T-helper 2 cell treated with Interferon-gamma antibody and Interleukin-4, amounts not matched to agents 5 μg/mL and 100 μg/mL, for 36 hours (primary cell): ENCODE data around the gene DNAJC11.
"Not testable (repeated sequence)": the region's sequence is repeated elsewhere in the genome, so short reads cannot be mapped to it uniquely, and the experiment has no call there.

Experiments used
- DNase-seq: peaks from one replicate; pipeline ENCODE4 v3.0.0; 2021; ENCODE audit warnings: low spot score
- H3K27ac Mint-ChIP-seq: one replicate; pipeline ENCODE4 v1.8.0; 2021; ENCODE audit warnings: mild to moderate bottlenecking, mixed read lengths
- H3K27me3 Mint-ChIP-seq: one replicate; pipeline ENCODE4 v1.8.0; 2021; ENCODE audit warnings: low read depth, mixed read lengths
- H3K36me3 Mint-ChIP-seq: one replicate; pipeline ENCODE4 v1.8.0; 2021; ENCODE audit warnings: low read depth, mixed read lengths
- H3K4me1 Mint-ChIP-seq: one replicate; pipeline ENCODE4 v1.8.0; 2021; ENCODE audit warnings: low read depth, mixed read lengths
- H3K4me3 Mint-ChIP-seq: one replicate; pipeline ENCODE4 v1.8.0; 2022; ENCODE audit warnings: mild to moderate bottlenecking, moderate library complexity, mixed read lengths
- H3K9me3 Mint-ChIP-seq: one replicate; pipeline ENCODE4 v1.8.0; 2021; ENCODE audit warnings: mixed read lengths

Gene DNAJC11

GRCh38 chr1:6686294-6686693 lies 15.3 kb downstream of the DNAJC11 start:
- no peak for DNase-seq
- Mint-ChIP-seq H3K27me3 (no peaks in the 10 kb centered on the region), H3K9me3 (no peaks in the 10 kb centered on the region), H3K27ac (no peak overlapping the region), H3K4me3 (no peak overlapping the region), H3K4me1 (peaks cover 12% of the 10 kb centered on the region), H3K36me3 (no peaks in the 10 kb centered on the region)

GRCh38 chr1:6685381-6685780 lies 16.2 kb downstream of the DNAJC11 start:
- H3K27ac Mint-ChIP-seq = no peak overlapping the region
- no peak overlapping the region for H3K4me3 Mint-ChIP-seq
- no peaks in the 10 kb centered on the region for H3K36me3 Mint-ChIP-seq
- DNase-seq = no peak
- H3K27me3 Mint-ChIP-seq = no peaks in the 10 kb centered on the region
- no peaks in the 10 kb centered on the region for H3K9me3 Mint-ChIP-seq
- peaks cover 12% of the 10 kb centered on the region for H3K4me1 Mint-ChIP-seq

- DNase-seq = no peak
- no peak overlapping the region for H3K27ac Mint-ChIP-seq
Measured at GRCh38 chr1:6683434-6683833, 18.2 kb downstream of the DNAJC11 start.

GRCh38 chr1:6675941-6676340 lies 25.7 kb downstream of the DNAJC11 start:
- Mint-ChIP-seq H3K27ac (no peak overlapping the region), H3K27me3 (no peaks in the 10 kb centered on the region), H3K36me3 (peaks cover 27% of the 10 kb centered on the region), H3K9me3 (no peaks in the 10 kb centered on the region), H3K4me3 (no peak overlapping the region), H3K4me1 (peaks cover 3% of the 10 kb centered on the region)
- no peak for DNase-seq

More at GRCh38 chr1:6683434-6683833, 18.2 kb downstream of the DNAJC11 start:
- Mint-ChIP-seq H3K9me3 (no peaks in the 10 kb centered on the region), H3K4me3 (no peak overlapping the region), H3K36me3 (peaks cover 7% of the 10 kb centered on the region), H3K4me1 (peaks cover 3% of the 10 kb centered on the region), H3K27me3 (no peaks in the 10 kb centered on the region)

GRCh38 chr1:6674771-6675170 lies 26.8 kb downstream of the DNAJC11 start:
- DNase-seq = no peak
- peaks cover 30% of the 10 kb centered on the region for H3K36me3 Mint-ChIP-seq
- H3K4me1 Mint-ChIP-seq = peaks cover 3% of the 10 kb centered on the region
- no peak overlapping the region for H3K4me3 Mint-ChIP-seq
- no peaks in the 10 kb centered on the region for H3K9me3 Mint-ChIP-seq
- H3K27me3 Mint-ChIP-seq = no peaks in the 10 kb centered on the region
- H3K27ac Mint-ChIP-seq = no peak overlapping the region

- peaks cover 30% of the 10 kb centered on the region for H3K36me3 Mint-ChIP-seq
- H3K9me3 Mint-ChIP-seq = no peaks in the 10 kb centered on the region
- peaks cover 3% of the 10 kb centered on the region for H3K4me1 Mint-ChIP-seq
- no peak for DNase-seq
- no peak overlapping the region for H3K27ac Mint-ChIP-seq
- no peak overlapping the region for H3K4me3 Mint-ChIP-seq
- H3K27me3 Mint-ChIP-seq = no peaks in the 10 kb centered on the region
Measured at GRCh38 chr1:6673816-6674398, 27.7 kb downstream of the DNAJC11 start.

- H3K4me1 Mint-ChIP-seq = peaks cover 3% of the 10 kb centered on the region
- peaks cover 24% of the 10 kb centered on the region for H3K36me3 Mint-ChIP-seq
- H3K27ac Mint-ChIP-seq = no peak overlapping the region
- H3K27me3 Mint-ChIP-seq = no peaks in the 10 kb centered on the region
- H3K9me3 Mint-ChIP-seq = no peaks in the 10 kb centered on the region
- H3K4me3 Mint-ChIP-seq = no peak overlapping the region
- no peak for DNase-seq
Measured at GRCh38 chr1:6672558-6672957, 29.1 kb downstream of the DNAJC11 start.

GRCh38 chr1:6668503-6668902 lies 33.1 kb downstream of the DNAJC11 start:
- Mint-ChIP-seq H3K27me3 (no peaks in the 10 kb centered on the region), H3K36me3 (peaks cover 15% of the 10 kb centered on the region), H3K27ac (no peak overlapping the region), H3K4me3 (no peak overlapping the region), H3K4me1 (no peaks in the 10 kb centered on the region), H3K9me3 (no peaks in the 10 kb centered on the region)
- no peak for DNase-seq

GRCh38 chr1:6667139-6667538 lies 34.5 kb downstream of the DNAJC11 start:
- no peak for DNase-seq
- no peak overlapping the region for H3K4me3 Mint-ChIP-seq
- no peaks in the 10 kb centered on the region for H3K27me3 Mint-ChIP-seq
- H3K4me1 Mint-ChIP-seq = no peaks in the 10 kb centered on the region
- H3K27ac Mint-ChIP-seq = no peak overlapping the region
- H3K9me3 Mint-ChIP-seq = no peaks in the 10 kb centered on the region
- H3K36me3 Mint-ChIP-seq = peaks cover 18% of the 10 kb centered on the region

GRCh38 chr1:6666696-6667095 lies 34.9 kb downstream of the DNAJC11 start:
- H3K4me1 Mint-ChIP-seq = no peaks in the 10 kb centered on the region
- DNase-seq = no peak
- H3K4me3 Mint-ChIP-seq = no peak overlapping the region
- peaks cover 18% of the 10 kb centered on the region for H3K36me3 Mint-ChIP-seq
- H3K27ac Mint-ChIP-seq = no peak overlapping the region
- H3K9me3 Mint-ChIP-seq = no peaks in the 10 kb centered on the region
- no peaks in the 10 kb centered on the region for H3K27me3 Mint-ChIP-seq

- H3K4me1 Mint-ChIP-seq, H3K9me3 Mint-ChIP-seq, H3K27me3 Mint-ChIP-seq, DNase-seq, H3K4me3 Mint-ChIP-seq, H3K27ac Mint-ChIP-seq: not testable (repeated sequence)
- peaks cover 10% of the 10 kb centered on the region for H3K36me3 Mint-ChIP-seq
Measured at GRCh38 chr1:6662468-6662867, 39.1 kb downstream of the DNAJC11 start.

- no peak overlapping the region for H3K4me3 Mint-ChIP-seq
- DNase-seq = no peak
- peaks cover 7% of the 10 kb centered on the region for H3K36me3 Mint-ChIP-seq
- no peak overlapping the region for H3K27ac Mint-ChIP-seq
- no peaks in the 10 kb centered on the region for H3K27me3 Mint-ChIP-seq
- peaks cover 1% of the 10 kb centered on the region for H3K4me1 Mint-ChIP-seq
- no peaks in the 10 kb centered on the region for H3K9me3 Mint-ChIP-seq
Measured at GRCh38 chr1:6660415-6661049, 41.1 kb downstream of the DNAJC11 start.

- no peak overlapping the region for H3K27ac Mint-ChIP-seq
- H3K4me1 Mint-ChIP-seq = peaks cover 1% of the 10 kb centered on the region
- H3K27me3 Mint-ChIP-seq = no peaks in the 10 kb centered on the region
- DNase-seq = no peak
- peaks cover 3% of the 10 kb centered on the region for H3K36me3 Mint-ChIP-seq
- H3K4me3 Mint-ChIP-seq = no peak overlapping the region
- H3K9me3 Mint-ChIP-seq = no peaks in the 10 kb centered on the region
Measured at GRCh38 chr1:6658359-6659060, 43.1 kb downstream of the DNAJC11 start.

- Mint-ChIP-seq H3K27me3 (no peaks in the 10 kb centered on the region), H3K9me3 (no peaks in the 10 kb centered on the region), H3K36me3 (peaks cover 3% of the 10 kb centered on the region), H3K4me1 (peaks cover 1% of the 10 kb centered on the region), H3K27ac (no peak overlapping the region), H3K4me3 (no peak overlapping the region)
- no peak for DNase-seq
Measured at GRCh38 chr1:6657138-6657537, 44.5 kb downstream of the DNAJC11 start.
